HepG2 (cell line): Measurements from ENCODE around the gene ICAM5. TPM values are rescaled to one million over a fixed set of nuclear protein-coding genes. Genes with fewer than 3 reads are reported as not detected.

Experiments used
- AGO1 ChIP-seq: fragments of 200-400 bp; formaldehyde crosslinking; IDR thresholded peaks from 2 replicates; pipeline ENCODE4 v1.6.1; 2017; ENCODE audit warnings: mild to moderate bottlenecking, low read depth, low read length, moderate library complexity; ENCODE audit not compliant: poor library complexity, severe bottlenecking
- CEBPG ChIP-seq: IDR thresholded peaks from 2 replicates; pipeline ENCODE4 v1.6.1; 2016
- MXI1 ChIP-seq: IDR thresholded peaks from 3 replicates; pipeline ENCODE4 v1.6.1; 2012; ENCODE audit warnings: low read depth, low read length, inconsistent platforms, borderline replicate concordance
- NCOA2 ChIP-seq: sonication (generic); formaldehyde crosslinking; IDR thresholded peaks from 2 replicates; pipeline ENCODE4 v1.8.0; 2022; ENCODE audit warnings: inconsistent platforms
- polyA plus RNA-seq, 8 experiments: library from polyadenylated mRNA; depleted of rRNA in 3 of 8; stranded (reverse) in 7 of 8; unstranded in 1 of 8; fragments of >200 nt; fragmentation: Illumina TruSeq in 4 of 8; extraction: Trizol in 4 of 8; gene quantifications; 2 replicates each; pipeline versions ENCODE4 v1.2.1 to v1.2.3, GENCODE V29; 2011 to 2016; ENCODE audit warnings: low read depth in 4 of 8, missing spikeins in 1 of 8, mixed read lengths in 1 of 8; ENCODE audit not compliant: insufficient read depth in 1 of 8
- total RNA-seq, 5 experiments: library from RNA; depleted of rRNA; stranded (reverse); fragments of >200 nt; fragmentation: Illumina TruSeq; extraction: Trizol; gene quantifications; 2 replicates each; pipeline ENCODE4 v1.2.3, GENCODE V29; 2016; ENCODE audit warnings: low read depth in 1 of 5
- TF ChIP-seq, protein P1 (sequence below): sonication (generic); formaldehyde crosslinking; IDR thresholded peaks from 2 replicates; pipeline ENCODE4 v1.5.0; 2020; ENCODE audit warnings: missing genetic modification reagents
- TF ChIP-seq, protein P2 (sequence below): sonication (generic); formaldehyde crosslinking; IDR thresholded peaks from 2 replicates; pipeline ENCODE4 v1.9.0; 2021; ENCODE audit warnings: missing genetic modification reagents, borderline replicate concordance
- TF ChIP-seq, protein P3 (sequence below): sonication (generic); formaldehyde crosslinking; IDR thresholded peaks from 2 replicates; pipeline ENCODE4 v1.4.0; 2020; ENCODE audit warnings: mild to moderate bottlenecking, missing genetic modification reagents
- TF ChIP-seq, protein P4 (sequence below): sonication (generic); formaldehyde crosslinking; IDR thresholded peaks from 2 replicates; pipeline ENCODE4 v1.4.0; 2020; ENCODE audit warnings: missing genetic modification reagents, low read depth, mild to moderate bottlenecking, borderline replicate concordance
- TF ChIP-seq, protein P5 (sequence below): sonication (generic); formaldehyde crosslinking; conservative IDR thresholded peaks from 2 replicates; pipeline ENCODE4 v1.4.0; 2020; ENCODE audit warnings: missing genetic modification reagents

The ICAM5 gene
- total and polyA plus RNA-seq, 2 of the 13 experiments (the other 11 are each of a cell fraction or from before 2014, with no cell fraction given), result 0.46 to 1.6 TPM

DNA sequence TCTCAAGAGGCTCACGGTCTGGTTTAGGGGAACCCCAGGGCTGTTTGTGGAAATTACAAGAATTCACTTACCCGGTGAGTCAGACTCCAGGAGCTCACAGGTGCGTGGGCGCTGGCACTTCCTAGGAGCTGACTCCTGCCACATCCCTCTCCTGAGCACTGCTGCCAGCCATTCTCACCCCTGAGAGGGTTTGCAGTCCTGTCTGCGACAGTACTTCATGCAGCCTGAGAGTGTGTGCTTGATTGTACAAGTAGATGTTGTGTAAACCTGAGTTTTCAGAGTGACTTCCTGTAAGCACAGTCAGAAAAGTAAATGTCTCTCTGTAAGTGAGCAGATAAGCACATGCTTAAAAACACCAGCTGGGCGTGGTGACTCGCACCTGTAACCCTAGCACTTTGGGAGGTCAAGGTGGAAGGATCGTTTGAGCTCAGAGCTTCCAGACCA, 29.6 kb upstream of the ICAM5 start (continued):
- TF ChIP-seq AGO1 (no peak), MXI1 (no peak), NCOA2 (CRISPR knock-in tag) (no peak), CEBPG (peak; percentile 28; the same call in 1 of the 2 replicates)
- TF ChIP-seq, protein P1, sequence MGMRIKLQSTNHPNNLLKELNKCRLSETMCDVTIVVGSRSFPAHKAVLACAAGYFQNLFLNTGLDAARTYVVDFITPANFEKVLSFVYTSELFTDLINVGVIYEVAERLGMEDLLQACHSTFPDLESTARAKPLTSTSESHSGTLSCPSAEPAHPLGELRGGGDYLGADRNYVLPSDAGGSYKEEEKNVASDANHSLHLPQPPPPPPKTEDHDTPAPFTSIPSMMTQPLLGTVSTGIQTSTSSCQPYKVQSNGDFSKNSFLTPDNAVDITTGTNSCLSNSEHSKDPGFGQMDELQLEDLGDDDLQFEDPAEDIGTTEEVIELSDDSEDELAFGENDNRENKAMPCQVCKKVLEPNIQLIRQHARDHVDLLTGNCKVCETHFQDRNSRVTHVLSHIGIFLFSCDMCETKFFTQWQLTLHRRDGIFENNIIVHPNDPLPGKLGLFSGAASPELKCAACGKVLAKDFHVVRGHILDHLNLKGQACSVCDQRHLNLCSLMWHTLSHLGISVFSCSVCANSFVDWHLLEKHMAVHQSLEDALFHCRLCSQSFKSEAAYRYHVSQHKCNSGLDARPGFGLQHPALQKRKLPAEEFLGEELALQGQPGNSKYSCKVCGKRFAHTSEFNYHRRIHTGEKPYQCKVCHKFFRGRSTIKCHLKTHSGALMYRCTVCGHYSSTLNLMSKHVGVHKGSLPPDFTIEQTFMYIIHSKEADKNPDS (CRISPR knock-in tag), result no peak
- TF ChIP-seq, protein P2, sequence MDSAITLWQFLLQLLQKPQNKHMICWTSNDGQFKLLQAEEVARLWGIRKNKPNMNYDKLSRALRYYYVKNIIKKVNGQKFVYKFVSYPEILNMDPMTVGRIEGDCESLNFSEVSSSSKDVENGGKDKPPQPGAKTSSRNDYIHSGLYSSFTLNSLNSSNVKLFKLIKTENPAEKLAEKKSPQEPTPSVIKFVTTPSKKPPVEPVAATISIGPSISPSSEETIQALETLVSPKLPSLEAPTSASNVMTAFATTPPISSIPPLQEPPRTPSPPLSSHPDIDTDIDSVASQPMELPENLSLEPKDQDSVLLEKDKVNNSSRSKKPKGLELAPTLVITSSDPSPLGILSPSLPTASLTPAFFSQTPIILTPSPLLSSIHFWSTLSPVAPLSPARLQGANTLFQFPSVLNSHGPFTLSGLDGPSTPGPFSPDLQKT (CRISPR knock-in tag), result no peak
- TF ChIP-seq, protein P3, sequence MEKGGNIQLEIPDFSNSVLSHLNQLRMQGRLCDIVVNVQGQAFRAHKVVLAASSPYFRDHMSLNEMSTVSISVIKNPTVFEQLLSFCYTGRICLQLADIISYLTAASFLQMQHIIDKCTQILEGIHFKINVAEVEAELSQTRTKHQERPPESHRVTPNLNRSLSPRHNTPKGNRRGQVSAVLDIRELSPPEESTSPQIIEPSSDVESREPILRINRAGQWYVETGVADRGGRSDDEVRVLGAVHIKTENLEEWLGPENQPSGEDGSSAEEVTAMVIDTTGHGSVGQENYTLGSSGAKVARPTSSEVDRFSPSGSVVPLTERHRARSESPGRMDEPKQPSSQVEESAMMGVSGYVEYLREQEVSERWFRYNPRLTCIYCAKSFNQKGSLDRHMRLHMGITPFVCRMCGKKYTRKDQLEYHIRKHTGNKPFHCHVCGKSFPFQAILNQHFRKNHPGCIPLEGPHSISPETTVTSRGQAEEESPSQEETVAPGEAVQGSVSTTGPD (CRISPR knock-in tag), result no peak
- TF ChIP-seq, protein P4, sequence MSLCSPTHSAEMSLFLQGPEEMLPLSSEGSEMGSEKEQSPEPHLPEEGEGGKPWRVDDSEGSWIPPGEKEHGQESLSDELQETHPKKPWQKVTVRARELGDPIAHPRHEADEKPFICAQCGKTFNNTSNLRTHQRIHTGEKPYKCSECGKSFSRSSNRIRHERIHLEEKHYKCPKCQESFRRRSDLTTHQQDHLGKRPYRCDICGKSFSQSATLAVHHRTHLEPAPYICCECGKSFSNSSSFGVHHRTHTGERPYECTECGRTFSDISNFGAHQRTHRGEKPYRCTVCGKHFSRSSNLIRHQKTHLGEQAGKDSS (CRISPR knock-in tag), result no peak
- TF ChIP-seq, protein P5, sequence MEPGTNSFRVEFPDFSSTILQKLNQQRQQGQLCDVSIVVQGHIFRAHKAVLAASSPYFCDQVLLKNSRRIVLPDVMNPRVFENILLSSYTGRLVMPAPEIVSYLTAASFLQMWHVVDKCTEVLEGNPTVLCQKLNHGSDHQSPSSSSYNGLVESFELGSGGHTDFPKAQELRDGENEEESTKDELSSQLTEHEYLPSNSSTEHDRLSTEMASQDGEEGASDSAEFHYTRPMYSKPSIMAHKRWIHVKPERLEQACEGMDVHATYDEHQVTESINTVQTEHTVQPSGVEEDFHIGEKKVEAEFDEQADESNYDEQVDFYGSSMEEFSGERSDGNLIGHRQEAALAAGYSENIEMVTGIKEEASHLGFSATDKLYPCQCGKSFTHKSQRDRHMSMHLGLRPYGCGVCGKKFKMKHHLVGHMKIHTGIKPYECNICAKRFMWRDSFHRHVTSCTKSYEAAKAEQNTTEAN (CRISPR knock-in tag), result 0 out of 2 replicates have a peak, but pooled peaks have one; percentile 21
